Fibroblast of skin of right quadriceps (primary cell): ENCODE measurements around the gene SAT2.

ENCODE experiments used
- DNase-seq: peaks from one replicate; pipeline ENCODE4 v3.0.0-alpha.2; 2013

SAT2 gene

DNA sequence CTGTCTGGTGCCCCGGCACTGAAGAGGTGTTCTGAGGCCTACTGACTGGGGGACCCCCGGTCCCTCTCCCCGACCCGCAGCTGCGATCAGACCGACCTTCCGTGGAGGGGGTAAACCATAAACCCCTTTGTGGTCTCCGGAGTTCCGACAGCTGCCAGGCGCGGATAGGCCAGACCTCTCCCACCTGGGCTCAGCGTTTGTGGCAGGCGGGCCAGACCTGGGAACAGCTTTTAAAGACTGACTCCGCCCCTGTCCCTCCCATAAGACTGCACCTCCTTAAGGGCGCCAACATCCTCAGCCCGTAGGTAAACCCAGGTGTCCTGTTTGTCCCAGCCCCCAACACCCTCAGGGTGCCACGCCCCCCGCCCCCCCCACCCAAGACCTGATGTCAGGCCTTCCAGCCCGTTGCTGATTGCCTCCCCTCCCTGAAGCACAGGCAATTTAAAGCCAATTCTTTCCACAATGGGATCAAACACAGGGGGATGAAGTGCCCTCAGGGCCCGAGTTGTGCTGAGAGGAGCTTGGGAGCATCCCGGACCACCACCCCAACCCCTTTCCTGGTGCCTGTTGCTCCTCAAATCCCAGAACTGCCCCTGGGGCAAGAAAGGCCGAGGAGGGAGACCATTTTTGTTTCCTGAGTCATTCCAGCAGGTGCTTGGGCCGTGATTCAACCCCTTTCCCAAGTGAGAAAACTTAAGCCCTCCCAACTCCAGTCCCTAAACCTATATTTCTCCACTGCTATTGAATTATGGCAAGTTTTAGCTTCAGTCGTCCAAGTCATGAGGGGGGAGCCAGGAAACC lies 37.5 kb downstream of the SAT2 start, which contains the start of gene SOX15:
SOX15 (minus strand) TSS at position 204 of the 801 bp plus-strand sequence. CDS start 418 bp downstream, outside the sequence.
- DNase-seq = no peak

DNA sequence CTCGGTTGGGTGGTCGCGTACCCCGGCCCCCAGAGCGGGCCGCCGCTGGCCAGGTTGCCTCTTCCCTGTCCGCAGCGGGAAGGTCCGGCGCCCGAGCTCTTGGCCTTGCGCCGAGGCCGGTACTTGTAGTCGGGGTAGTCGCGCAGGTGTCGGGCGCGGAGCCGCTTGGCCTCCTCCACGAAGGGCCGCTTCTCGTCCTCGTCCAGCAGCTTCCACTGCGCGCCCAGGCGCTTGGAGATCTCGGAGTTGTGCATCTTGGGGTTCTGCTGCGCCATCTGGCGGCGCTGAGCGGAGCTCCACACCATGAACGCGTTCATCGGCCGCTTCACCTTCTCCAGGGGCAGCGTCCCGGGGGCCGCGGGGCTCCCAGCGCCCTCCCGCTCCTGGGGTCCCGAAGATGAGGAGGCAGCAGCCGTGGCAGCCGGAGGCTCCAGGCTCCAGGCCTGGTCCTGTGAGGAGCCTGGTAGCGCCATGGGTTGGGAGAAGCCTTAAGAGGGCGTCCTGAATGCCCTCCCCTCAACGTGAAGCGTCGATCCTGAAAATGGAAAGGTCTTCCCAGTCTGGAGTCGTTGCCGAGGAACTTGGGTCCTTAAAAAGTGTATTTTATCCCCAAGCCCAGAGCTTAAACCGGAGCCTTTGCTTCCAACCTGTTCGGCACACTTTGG lies 38.3 kb downstream of the SAT2 start:
- peak; percentile 80 for DNase-seq

DNA sequence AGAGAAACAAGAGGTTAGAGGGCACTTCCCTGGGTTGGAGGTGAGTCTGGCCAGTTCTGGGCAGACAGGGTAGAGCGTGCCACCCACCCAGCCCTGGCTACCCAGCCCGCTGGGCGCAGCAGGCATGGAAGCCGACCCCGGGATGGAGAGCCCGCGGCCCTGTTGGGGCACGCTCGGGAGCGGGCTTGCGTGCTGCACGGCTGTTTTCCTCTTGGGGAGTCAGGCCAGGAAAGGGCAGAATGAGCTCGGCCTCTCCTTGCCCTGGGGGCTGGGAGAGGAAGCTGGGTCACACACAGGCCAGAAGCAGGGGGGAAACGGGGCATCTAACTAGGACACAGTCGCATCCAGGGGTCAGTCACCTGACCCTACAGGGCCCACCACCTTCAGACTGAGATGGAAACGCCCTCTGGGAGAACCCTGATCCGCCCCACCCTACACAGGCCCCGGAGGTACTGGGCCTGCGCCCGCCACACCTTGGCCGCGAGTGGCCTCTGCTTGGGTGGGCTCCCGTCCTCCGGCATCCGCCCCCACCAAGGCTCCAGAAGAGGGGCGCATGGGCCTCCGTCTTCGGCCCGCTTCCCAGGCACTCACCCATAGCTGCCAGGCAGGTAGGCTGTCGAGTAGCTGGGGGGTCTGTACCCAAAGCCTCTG lies 38.9 kb downstream of the SAT2 start:
- DNase-seq = no peak

DNA sequence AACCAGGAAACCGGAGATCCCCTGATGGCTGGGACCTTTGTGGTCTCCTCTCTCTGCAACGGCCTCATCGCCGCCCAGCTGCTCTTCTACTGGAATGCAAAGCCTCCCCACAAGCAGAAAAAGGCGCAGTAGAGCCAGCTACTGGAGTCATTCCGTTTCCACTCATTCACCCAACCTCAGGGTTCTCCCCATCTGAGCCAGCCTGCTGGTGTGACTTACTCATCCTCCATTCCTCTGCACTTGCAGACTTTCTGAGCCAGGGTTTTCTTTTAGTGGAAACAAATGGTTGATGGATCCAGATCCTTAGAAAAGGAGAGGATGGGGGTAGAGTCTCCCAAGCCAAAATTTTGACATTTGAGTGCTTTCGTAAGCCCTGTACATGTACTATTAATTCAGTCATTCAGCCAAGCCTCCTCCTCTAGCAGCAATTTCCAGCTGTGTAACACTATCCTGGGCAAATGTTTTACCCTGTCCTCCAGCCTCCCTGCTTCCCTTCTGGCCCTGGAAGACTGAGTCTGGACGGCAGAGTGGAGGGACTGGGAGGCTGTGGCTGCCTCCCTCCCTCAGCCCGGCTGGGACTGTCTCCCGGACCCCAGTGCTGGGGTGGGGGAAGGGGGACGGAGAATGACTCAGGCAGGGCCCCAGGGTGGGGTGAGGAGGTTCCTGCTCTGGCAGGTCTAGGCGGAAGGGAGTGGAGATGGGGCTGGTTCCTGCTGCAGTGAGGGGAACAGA lies 40.0 kb downstream of the SAT2 start:
- DNase-seq = peak; percentile 94

DNA sequence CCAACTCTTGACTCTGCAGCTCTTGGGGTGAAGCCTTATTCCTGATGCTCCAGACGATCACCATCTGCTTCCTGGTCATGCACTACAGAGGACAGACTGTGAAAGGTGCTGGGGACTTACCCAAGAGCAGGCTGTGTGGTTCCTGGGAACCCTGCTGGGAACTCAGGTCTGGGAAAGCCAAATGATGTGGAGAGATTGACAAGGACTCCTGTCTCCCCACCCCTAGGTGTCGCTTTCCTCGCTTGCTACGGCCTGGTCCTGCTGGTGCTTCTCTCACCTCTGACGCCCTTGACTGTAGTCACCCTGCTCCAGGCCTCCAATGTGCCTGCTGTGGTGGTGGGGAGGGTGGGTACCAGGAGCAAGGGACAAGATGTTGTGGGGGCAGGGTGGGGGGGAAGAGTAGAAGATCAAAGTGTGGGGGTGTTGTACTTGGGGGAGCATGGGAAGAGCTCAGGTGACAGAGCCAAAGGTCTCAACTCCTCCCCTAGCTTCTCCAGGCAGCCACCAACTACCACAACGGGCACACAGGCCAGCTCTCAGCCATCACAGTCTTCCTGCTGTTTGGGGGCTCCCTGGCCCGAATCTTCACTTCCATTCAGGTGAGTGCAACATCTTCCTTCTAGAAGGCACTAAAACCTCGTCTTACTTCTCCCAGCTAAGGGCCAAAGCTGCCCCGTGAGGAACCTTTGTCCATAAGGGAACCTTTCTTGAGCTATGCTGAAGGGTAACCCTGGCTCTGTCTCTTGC lies 40.8 kb downstream of the SAT2 start:
- no peak for DNase-seq

DNA sequence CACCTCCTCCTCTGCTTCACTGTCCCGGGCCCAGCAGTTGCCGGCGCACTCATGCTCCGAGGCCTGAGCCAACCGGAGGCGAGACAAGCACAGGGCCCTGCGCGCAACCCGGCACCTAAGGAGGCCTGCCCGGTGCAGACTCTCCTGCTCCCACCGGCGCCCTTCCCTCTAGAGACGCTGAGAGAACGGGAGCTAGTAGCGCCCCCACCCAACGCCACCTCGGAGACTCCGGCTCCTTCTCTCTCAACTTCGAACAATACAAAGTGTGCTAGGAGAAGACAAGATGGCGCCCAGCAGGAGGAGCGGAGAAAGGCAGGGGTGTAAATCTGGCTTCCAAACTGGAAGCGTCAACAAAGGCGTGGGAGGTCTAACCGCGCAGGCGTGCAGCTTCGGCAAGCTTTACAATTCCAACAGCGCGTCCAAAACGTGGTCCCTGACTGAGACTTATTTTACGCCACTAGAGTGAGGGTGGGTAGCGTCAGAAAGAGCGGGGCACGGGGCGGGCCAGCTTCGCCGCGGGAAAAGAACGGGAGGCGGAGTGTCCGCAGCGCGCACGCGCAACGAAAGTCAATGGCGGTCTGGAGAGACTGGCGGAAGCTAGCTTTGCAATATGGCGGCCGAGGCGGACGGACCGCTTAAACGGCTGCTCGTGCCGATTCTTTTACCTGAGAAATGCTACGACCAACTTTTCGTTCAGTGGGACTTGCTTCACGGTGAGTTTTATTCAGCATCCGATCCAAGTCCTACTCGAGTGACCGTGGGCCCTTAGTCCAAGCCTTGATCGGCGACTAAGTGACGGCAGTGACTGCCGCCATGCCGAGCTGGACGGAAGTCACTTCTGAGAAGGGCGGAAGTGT lies 44.1 kb downstream of the SAT2 start, which contains the start of gene MPDU1:
MPDU1 (plus strand) TSS at position 600 of the 857 bp plus-strand sequence; CDS start at position 611, 11 bp downstream.
- peak; percentile 98 for DNase-seq

DNA sequence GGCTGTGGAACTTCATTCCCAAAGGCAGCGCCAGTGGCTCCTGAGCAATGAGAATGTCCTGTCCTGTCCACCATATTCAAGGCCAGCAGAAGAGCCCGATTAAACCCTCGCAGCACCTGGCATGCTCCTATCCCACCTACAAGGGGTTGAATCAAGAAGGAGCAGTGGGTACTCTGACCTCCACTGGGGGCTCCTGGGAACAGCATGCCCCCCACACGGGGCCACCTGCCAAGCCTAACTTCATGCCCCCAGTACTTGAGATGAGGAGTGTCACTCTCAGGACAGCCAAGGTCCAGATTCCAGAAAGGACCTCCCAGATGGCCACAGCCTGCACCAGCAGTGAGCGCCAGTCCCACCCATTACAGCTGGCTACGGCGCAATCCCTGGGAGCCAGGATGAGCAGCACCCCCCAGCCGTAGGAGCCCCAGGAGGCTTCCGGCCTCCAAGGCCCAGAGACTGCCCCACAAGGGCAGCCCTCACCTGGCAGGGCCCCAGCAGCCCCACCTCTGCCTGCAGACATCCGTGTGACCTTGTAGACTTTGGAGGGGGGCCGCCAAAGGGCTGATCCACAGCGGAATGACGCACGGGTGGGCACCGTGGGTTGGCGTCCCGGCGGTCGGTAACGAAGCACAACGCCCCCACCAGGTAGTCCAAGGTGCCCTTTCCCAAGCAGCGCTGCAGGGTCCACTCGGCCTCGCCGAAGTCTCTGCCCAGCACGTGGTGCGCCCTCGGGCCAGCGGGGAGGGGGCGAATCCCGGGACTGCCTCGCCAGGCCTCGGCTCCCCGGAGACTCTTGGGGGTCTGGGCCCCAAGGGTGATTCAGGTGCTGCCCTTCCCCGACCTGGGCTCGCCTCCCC lies 45.0 kb downstream of the SAT2 start:
- no peak for DNase-seq

DNA sequence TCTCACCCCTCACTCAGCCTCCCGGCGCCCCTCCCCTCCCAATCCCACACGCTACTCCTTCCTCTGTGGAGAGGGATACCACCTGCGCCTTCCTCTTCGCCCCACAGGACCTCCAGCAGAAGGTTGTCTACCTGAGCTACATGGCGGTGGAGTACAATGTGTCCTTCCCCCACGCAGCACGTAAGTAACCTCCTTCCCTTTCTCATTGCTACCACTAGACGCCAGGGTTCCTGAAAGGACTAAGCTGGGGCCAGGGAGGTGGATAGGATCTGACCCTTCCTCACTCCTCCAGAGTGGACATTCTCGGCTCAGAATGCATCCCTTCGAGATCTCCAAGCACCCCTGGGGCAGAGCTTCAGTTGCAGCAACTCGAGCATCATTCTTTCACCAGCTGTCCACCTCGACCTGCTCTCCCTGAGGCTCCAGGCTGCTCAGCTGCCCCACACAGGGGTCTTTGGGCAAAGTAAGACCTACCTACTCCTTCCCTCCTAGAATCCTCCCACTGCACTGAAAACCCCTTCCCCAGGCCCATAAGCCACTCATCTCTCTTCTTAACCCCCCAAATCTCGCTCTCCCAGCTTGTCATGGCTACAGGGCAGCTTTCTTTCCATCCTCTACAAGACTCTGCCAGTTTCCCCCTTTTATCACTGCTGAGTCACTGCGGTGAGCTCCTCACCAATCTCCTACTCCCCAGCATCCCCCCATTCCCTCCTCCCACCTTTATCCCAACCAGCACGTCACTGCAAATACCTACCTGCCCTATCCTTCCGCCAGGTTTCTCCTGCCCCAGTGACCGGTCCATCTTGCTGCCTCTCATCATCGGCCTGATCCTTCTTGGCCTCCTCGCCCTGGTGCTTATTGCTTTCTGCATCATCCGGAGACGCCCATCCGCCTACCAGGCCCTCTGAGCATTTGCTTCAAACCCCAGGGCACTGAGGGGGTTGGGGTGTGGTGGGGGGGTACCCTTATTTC lies 46.7 kb downstream of the SAT2 start:
- no peak for DNase-seq

DNA sequence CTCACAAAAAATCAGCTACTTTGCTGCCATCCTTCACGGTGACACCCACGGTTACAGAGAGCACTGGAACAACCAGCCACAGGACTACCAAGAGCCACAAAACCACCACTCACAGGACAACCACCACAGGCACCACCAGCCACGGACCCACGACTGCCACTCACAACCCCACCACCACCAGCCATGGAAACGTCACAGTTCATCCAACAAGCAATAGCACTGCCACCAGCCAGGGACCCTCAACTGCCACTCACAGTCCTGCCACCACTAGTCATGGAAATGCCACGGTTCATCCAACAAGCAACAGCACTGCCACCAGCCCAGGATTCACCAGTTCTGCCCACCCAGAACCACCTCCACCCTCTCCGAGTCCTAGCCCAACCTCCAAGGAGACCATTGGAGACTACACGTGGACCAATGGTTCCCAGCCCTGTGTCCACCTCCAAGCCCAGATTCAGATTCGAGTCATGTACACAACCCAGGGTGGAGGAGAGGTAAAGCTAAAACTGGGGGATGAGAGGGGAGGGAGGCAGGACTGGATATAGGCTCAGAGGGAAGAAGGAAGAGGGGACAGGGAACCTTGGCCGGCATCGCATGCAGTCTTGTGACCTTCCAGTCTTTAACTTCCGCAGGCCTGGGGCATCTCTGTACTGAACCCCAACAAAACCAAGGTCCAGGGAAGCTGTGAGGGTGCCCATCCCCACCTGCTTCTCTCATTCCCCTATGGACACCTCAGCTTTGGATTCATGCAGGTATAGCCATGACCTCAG lies 47.6 kb downstream of the SAT2 start:
- DNase-seq = no peak

DNA sequence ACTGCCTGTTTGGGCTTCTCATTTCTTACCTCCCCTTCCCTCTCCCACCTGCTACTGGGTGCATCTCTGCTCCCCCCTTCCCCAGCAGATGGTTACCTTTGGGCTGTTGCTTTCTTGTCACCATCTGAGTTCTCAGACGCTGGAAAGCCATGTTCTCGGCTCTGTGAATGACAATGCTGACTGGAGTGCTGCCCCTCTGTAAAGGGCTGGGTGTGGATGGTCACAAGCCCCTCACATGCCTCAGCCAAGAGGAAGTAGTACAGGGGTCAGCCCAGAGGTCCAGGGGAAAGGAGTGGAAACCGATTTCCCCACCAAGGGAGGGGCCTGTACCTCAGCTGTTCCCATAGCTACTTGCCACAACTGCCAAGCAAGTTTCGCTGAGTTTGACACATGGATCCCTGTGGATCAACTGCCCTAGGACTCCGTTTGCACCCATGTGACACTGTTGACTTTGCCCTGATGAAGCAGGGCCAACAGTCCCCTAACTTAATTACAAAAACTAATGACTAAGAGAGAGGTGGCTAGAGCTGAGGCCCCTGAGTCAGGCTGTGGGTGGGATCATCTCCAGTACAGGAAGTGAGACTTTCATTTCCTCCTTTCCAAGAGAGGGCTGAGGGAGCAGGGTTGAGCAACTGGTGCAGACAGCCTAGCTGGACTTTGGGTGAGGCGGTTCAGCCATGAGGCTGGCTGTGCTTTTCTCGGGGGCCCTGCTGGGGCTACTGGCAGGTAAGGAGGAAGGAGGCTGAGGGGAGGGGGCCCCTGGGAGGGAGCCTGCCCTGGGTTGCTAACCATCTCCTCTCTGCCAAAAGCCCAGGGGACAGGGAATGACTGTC lies 48.4 kb downstream of the SAT2 start, which contains the start of gene CD68:
CD68 (plus strand) TSS at position 638 of the 833 bp plus-strand sequence; CDS start at position 678, 40 bp downstream.
- peak; percentile 91 for DNase-seq

DNA sequence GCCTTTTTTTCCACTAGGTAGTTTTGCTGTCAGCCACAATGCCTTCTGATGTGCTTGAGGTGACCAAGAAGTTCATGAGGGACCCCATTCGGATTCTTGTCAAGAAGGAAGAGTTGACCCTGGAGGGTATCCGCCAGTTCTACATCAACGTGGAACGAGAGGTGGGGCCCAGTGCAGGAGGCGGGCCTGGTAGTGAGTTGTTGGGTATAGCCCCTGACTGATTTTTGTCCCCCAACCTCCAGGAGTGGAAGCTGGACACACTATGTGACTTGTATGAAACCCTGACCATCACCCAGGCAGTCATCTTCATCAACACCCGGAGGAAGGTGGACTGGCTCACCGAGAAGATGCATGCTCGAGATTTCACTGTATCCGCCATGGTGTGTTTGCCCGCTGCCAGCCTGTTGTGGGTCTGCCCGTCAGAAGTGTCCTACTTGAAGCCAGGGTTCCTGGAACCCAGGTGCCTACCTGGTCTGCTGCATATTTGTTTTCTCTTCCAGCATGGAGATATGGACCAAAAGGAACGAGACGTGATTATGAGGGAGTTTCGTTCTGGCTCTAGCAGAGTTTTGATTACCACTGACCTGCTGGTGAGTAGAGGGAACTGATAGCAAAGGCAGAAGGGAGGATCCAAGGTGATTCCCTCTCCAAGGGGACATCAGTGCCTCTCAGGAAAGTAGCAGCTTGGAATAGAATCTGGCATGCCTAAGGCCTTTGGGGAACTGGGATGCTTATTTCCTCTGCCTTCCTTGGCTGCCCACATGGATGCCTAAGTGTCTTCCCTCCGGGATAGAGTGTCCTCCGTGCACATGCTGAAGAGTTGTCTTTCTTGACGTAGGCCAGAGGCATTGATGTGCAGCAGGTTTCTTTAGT lies 50.1 kb downstream of the SAT2 start:
- no peak for DNase-seq

DNA sequence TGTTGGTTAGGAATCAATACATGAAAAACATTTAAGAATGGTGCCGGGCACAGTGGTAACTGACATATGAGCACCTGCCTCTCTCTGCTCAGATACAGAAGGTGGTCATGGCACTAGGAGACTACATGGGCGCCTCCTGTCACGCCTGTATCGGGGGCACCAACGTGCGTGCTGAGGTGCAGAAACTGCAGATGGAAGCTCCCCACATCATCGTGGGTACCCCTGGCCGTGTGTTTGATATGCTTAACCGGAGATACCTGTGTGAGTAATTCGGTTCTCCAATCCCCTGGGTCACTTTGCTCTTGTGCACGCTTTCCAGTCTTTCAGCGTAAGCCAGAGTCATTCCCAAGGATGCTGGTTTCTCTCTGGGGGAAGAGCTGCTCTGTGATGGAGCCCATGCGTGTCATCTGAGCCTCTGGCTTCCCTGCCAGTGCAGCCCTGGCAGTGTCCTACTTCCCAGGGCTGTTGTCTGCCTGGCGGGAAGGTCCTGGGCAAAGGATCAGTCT lies 51.1 kb downstream of the SAT2 start:
- no peak for DNase-seq
